Transverse colon (tissue), 4 donors: ENCODE data around the gene CD6.

Experiments
- CTCF ChIP-seq, 5 experiments: fragments of 200-600 bp in 3 of 5; fragments of 450-650 bp in 2 of 5; sonication (generic) in 3 of 5; IDR thresholded peaks; 1 replicate in 2 of 5; 2 replicates in 3 of 5; pipeline ENCODE4 v1.5.1; 2016 to 2017; ENCODE audit warnings: antibody characterized with exemption in 5 of 5, inconsistent platforms in 3 of 5, mild to moderate bottlenecking in 2 of 5, moderate library complexity in 1 of 5
- EP300 ChIP-seq: sonication (generic); formaldehyde crosslinking; IDR thresholded peaks from one replicate; pipeline ENCODE4 v1.6.1; 2017; ENCODE audit warnings: antibody characterized with exemption, low read depth
- POLR2A ChIP-seq: fragments of 450-650 bp; IDR thresholded peaks from one replicate; pipeline ENCODE4 v1.6.1; 2016; ENCODE audit warnings: antibody characterized with exemption, mild to moderate bottlenecking, moderate library complexity
- POLR2AphosphoS5 ChIP-seq, 3 donors: sonication (generic); formaldehyde crosslinking; IDR thresholded peaks; one replicate each; pipeline ENCODE4 v1.6.1; 2016; ENCODE audit warnings: antibody characterized with exemption in 3 of 3

GRCh38 chr11:60944490-60945294 lies 26.8 kb upstream of the CD6 start:
- TF ChIP-seq CTCF (IDR thresholded peaks at IDR 0.05) (no peak), POLR2AphosphoS5 (IDR thresholded peaks at IDR 0.05) (no peak), POLR2A (no peak), EP300 (no peak)
